Measurements from ENCODE around the gene MAP4K3.
A peak's percentile ranks its signal among the peaks of the same experiment; 100 is the strongest.
"Not testable (repeated sequence)": the region's sequence is repeated elsewhere in the genome, so short reads cannot be mapped to it uniquely, and the experiment has no call there.

The MAP4K3 gene

DNA sequence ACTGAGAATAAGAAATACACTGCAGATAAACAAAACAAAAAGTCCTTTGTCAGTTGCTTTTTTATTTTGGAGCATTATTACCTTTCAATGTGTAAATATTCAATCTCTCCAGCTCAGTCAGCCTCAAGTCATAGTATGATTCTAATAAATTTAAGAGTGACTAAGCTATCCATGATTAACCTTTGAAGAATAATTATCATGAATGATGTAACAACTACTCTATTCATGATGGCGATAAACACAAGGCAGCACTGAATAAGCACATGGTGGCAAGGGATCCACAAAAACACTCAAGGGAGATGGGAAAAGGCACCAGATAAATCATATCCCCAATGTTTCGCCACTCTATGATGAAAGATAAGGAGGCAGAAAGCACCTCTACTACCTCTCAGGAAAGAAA is 67.0 kb downstream of the MAP4K3 start:
- no peak for DNase-seq

DNA sequence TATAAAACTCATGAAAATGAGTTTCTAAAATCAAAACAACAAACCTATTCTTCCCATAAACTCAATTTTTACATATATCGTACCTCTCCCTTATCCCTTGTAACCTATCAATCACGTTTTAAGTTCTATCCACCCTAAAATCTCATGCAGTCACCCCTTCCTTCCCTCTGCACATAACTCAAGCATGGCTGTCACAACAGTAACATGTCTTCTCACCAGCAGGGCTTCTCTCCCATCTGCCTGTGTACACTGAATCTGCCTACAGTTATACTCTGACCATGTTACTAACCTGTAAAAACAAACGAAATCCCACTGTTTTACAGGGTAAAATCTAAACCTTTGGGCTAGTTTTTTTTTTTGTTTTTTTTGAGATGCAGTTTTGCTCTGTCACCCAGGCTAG is 68.2 kb downstream of the MAP4K3 start:
- no peak for DNase-seq

DNA sequence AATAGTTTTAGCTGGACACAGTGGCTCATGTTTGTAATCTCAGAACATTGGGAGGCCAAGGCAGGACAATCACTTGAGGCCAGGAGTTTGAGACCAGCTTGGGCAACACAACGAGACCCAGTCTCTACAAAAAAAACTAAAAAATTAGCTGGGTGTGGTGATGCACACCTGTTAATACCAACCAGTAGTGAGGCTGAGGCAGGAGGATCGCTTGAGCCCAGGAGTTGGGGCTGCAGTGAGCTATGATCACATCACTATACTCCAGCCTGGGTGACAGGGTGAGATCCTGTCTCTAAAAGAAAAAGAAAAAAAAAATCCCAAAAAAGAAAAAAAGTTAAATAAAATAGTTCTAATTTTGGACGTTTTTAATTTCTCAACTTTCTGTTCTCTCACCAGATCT is 68.7 kb downstream of the MAP4K3 start:
- DNase-seq = no peak

DNA sequence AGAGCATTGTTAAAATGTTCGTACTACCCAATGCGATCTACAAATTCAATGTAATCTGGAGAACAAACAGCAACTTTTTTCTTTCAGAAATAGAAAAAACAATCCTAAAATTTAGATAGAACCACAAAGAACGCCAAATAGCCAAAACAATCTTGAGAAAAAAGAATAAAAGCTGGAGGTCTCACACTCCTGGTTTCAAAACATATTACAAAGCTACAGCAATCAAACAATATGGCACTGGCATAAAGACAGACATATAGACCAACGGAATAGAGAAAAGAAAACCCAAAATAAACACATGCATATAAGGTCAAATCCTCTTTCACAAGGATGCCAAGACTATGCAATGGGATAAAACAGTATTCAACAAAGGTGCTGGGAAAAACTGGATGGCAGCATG is 74.5 kb downstream of the MAP4K3 start:
- DNase-seq = no peak

DNA sequence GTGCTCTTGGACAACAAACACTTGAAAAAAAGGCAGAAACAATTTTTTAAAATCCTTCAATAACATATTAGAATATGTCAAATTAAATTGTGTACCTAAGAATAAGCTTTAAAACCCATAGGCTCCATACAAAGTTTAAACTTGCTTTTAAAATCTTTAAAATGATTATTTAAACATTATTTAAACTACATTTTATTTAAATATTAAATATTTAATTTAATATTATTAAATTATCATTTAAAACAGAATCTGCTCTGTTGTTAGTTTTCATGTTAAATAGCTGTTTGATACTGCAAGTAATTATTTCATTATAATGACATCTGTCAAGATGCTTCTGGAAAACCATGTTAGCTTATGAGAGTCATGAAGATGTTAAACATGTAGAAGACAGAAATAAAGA is 75.6 kb downstream of the MAP4K3 start:
- no peak for DNase-seq

DNA sequence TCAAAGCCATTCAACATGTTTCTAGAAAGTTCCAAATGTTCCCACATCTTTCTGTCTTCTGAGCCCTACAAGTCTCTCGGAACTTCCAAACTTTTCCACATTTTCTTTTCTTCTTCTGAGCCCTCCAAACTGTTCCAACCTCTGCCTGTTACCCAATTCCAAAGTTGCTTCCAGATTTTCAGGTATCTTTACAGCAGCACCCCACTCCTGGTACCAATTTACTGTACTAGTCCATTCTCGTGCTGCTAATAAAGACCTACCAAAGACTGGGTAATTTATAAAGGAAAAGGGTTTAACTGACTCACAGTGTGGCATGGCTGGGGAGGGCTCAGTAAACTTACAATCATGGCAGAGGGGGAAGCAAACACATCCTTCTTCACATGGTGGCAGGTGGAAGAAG is 76.7 kb downstream of the MAP4K3 start:
- not testable (repeated sequence) for DNase-seq

DNA sequence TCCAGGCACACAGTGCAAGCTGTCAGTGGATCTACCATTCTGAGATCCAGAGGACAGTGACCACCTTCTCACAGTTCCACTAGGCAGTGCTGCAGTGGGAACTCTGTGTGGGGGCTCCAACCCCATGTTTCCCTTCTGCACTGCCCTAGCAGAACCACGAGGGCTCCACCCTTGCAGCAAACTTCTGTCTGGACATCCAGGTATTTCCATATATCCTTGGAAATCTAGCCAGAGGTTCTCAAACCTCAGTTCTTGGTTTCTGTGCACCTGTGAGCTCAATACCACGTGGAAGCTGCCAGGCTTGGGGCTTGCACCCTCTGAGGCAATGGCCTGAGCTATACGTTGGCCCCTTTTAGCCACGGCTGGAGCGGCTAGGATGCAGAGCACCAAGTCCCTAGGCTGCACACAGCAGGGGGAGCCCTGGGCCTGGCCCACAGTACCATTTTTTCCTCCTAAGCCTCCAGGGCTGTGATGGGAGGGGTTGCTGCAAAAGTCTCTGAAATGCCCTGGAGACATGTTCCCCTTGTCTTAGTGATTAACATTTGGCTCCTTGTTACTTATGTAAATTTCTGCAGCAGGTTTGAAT is 77.5 kb downstream of the MAP4K3 start:
- no peak for DNase-seq

DNA sequence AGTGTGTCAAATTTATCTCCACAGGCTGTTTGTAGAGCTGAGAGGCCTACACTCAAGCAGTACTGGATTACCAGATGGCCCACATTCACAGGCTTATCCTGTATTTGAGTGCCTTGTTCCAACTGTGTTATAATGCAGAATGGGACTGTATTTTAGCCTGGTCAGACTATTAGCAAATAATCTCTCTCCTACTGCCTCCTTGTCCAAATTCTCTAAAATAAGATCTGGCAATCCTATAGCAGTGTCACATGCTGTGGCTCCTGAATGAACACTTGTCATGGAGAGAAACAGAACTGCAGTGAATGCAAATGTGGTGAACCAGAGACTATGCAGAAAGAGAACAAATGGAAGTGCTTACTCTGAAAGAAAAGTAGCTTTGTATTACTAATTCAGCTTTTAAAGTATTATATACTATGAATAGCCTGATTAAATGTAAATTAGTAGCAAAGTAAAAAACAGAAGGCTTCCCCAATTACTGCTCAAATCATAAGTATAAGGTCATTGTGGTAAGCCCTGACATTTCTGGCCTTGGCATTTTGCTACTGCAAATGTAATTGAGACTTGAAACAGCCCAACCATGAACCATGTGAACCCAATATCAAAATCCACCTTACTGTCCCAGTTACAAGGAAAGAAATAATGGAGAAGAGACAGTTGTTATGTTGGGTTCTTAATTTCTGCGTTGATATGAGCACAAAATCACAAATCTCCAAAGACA is 80.0 kb downstream of the MAP4K3 start:
- DNase-seq = peak in 4 of 14 donors; percentile 2 to 57 (median 10)

DNA sequence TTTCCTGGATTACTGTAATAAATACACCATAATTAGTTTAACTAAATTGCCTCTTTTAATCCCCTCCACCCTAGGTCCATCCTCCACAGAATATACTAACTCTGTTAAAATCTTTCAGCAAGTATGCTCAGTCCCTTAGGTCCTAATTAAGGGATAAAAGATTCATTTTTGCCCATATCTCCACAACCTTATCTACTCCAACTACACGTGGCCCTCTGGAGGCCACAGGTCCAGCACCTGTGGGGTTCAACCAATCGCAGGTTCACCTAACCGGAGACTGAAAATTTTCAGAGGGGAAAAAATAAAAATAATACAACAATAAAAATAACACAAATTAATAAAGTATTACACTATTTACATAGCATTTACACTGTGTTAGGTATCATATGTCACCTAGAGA is 86.4 kb downstream of the MAP4K3 start:
- no peak for DNase-seq

DNA sequence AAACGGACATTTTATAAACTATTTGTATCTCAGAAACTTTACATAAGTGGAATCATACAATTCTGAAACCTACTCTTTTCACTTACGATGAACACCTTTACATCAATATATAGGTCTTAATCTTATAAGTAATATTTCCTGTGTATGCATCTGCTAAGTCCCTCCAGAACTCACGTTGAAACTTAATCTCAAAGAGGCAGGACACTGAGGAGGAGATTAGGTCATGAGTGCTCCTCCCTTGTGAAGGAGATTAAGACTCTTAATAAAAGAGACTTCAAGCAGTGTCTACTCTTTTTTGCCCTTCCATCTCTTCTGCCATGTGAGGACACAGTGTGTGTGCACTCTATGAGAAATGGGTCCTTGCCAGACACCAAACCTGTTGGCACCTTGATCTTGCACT is 98.6 kb downstream of the MAP4K3 start:
- DNase-seq = no peak

DNA sequence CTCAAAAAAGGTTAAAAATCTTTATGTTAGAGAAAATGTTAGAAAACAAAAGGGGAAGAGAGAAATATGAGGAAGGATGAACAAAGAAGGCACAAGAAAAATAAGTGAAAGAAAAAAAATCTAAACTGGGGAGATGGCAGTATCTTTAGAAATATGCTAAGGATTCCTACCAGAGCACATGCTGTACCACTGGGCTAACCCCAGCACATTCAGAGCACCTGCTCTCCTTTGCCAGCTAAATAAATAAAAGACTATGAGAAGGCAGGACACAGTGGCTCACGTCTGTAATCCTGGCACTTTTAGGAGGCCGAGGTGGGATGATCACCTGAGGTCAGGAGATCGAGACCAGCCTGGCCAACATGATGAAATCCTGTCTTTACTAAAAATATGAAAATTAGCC is 101.2 kb downstream of the MAP4K3 start:
- DNase-seq = no peak

DNA sequence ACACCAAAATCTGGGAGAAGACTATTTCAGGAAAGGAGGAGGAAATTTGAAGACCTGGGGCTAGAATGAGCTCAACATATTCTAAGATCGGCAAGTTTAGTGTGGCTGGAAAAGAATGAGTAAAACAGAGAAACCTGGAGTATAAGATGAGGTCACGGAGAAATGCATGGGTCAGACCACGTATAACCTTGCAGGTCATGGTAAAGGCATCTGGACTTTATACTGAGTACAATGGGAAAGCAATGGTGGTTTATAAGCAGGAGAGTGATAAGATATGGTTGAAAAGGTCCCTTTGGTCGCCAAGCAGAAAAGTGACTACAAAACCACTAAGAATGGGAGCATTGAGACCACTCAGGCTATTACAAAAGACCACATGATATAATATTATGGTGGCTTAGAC is 102.1 kb downstream of the MAP4K3 start:
- no peak for DNase-seq

DNA sequence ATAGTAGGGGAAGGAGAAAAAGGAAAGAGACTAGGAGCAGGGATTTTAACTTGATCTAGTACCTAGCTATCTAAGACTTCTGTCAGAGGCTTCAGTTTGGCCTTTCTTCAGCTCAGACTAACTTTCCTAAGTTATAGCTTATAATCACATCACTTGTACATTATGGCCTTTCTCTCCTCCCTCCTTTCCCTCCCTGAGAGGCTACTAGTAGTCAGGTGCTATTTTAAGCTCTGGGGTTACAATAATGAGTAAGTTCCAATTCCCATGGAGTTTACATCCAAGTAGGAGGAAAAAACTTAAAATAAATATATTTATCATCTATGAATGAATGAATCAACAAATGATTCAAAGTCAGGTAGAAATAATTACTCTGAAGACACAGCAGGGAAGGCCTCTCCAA is 102.6 kb downstream of the MAP4K3 start:
- DNase-seq = no peak

DNA sequence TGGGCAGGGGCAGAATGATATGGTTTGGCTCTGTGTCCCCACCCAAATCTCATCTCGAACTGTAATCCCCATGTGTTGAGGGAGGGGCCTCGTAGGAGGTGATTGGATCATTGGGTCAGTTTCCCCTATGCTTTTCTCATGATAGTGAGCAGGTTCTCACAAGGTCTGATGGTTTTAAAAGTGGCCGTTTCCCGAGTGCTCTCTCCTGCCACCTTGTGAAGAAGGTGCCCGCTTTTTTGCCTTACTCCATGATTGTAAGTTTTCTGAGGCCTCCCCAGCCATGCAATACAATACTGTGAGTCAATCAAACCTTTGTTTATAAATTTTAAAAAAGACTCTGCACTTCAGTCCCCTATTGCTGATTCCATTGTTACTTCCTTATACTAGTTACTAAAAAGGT is 110.4 kb downstream of the MAP4K3 start:
- no peak for DNase-seq

DNA sequence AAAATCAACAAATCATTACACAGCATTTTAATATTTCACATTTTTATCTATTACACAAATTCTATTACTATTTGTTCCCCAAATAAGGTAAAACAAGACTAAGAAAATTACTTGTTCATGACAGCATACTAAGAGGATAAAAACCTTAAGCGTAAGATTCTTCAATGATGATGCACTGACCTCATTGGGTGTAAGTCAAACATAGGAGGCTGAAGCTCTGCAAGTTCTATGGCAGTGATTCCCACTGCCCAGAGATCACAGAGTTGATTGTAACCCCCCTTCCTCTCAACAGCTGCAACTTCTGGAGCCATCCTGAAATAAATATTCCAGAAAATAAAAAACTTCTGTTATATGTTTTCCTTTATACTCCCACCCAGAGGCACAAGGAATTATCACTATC is 111.1 kb downstream of the MAP4K3 start:
- DNase-seq = no peak

DNA sequence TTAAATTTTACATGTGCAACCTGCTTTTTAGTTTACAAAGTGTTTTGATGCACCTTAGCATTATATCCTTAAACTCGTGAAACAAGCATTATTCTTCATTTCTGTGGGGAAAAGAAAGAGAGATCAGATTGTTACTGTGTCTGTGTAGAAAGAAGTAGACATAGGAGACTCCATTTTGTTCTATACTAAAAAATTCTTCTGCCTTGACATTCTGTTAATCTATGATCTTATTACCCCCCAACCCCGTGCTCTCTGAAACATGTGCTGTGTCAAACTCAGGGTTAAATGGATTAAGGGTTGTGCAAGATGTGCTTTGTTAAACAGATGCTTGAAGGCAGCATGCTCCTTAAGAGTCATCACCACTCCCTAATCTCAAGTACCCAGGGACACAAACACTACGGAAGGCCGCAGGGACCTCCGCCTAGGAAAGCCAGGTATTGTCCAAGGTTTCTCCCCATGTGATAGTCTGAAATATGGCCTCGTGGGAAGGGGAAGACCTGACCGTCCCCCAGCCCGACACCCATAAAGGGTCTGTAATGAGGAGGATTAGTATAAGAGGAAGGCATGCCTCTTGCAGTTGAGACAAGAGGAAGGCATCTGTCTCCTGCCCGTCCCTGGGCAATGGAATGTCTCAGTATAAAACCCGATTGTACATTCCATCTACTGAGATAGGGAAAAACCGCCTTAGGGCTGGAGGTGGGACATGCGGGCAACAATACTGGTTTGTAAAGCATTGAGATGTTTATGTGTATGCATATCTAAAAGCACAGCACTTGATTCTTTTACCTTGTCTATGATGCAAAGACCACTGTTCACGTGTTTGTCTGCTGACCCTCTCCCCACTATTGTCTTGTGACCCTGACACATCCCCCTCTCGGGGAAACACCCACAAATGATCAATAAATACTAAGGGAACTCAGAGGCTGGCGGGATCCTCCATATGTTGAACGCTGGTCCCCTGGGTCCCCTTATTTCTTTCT is 115.7 kb downstream of the MAP4K3 start:
- DNase-seq = not testable (repeated sequence)

DNA sequence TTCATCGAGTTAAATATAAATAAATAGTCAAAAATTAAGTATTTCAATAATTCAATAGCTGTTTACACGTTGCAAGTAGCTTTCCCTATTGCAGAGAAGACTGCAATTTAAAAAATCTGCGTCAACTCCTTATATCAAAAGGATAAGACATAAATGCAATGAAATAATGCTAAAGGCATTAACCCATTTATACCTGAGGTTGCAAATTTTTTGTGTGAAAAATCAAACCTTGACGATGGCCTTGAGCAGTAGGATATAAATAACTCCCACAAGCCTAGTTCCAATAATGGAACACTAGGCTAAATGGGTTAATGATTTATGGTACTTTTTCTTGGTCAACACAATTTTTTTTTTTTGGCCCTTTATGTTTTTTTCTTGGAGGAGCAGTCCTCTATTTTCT is 116.9 kb downstream of the MAP4K3 start:
- no peak for DNase-seq

DNA sequence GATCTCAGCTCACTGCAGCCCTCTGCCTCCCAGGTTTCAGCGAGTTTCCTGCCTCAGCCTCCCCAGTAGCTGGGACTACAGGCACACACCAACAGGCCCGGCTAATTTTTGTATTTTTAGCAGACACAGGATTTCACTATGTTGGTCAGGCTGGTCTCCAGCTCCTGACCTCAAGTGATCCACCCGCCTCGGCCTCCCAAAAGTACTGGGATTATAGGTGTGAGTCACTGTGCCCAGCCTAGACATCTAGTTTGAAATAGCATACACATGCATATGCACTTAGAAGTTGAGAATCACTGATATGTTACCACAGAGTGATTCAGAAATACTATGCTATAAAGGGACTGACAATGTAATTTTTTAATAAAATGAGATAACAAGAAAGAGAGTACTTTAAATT is 123.5 kb downstream of the MAP4K3 start:
- no peak for DNase-seq

DNA sequence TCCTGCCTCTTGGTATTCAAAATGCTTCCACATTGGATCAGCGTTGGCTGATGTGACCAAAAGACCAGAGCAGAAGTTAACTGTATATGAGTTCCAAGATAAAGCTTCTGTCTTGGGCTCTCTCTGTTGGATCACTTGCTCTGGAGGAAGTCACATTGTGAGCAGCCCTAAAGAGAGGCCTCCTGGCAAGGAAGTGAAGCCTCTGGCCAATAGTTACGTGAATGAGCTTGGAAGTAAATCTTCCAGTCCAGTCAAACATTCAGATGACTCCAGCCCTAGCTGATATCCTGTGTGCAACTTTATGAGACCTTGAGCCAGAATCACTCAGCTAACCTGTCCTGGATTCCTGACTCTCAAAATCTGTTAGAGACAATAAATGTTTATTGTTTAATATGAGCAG is 125.6 kb downstream of the MAP4K3 start:
- DNase-seq = no peak

DNA sequence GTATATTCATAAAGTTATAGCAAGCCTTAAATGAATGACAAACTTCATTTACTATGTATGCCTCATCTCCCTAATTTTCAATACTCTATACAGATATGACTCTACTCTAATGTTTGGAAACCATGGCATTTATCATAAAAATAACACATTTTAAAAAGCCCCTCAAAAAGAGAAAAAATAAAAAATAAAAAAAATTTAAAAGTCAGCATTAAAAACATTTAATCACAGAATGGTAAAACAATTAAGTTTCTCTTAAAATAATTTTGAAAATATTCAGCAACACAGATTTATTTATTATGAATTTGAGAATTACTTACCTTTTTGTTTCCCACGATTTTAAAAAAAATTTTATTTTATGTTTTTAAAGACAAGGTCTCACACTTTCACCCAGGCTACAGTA is 128.3 kb downstream of the MAP4K3 start:
- DNase-seq = no peak

DNA sequence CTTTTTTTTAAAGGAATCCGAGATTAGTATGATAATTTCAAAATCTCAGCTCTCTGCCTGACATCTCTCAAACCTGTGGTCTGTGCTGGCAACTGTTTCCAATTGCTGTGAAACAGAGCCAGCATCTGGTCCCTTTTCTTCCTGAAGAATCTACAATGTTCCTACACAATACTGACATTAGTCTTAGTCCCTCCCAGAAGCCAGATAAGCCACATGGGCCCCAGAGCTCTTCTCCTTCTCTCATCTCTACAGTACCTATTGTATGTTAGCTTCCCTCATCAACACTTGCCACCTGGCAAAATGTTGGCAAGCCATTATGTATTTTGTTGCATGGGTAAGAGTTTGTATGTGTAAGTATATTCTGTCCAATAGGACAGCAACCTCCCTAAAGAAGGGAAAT is 130.5 kb downstream of the MAP4K3 start:
- DNase-seq = peak in 1 of 14 donors; percentile 12

DNA sequence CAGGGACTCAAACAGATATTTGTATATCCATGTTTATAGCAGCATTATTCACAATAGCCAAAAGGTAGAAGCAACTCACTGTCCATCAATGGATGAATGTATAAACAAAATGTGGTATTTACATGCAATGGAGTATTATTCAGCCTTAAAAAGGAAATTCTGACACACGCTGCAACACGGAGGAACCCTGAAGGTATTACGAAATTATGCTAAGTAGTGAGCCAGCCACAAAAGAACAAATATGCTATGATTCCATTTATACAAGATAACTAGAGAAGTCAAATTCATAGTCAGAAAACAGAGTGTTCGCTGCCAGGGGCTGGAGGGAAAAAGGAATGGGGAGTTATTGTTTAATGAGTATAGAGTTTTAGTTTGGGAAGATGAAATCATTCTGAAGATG is 132.4 kb downstream of the MAP4K3 start:
- no peak for DNase-seq

DNA sequence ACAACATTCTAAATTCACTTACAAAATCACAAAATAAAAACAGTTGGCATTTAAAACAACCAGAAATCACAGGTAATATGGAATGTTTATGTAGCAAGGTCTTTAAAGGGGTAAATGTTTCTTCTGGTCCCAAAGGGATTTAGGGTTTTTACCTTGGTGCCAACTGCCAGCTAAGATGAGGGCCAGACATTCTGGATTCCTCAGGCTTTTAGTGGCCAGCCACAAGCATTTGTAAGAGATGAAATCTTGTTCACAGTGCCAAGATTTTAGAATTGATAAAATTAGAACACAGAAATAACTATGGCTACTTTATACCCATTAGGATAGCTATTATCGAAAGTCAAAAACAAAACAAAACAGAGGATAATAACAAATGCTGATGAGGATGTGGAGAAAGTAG is 132.9 kb downstream of the MAP4K3 start:
- DNase-seq = no peak

DNA sequence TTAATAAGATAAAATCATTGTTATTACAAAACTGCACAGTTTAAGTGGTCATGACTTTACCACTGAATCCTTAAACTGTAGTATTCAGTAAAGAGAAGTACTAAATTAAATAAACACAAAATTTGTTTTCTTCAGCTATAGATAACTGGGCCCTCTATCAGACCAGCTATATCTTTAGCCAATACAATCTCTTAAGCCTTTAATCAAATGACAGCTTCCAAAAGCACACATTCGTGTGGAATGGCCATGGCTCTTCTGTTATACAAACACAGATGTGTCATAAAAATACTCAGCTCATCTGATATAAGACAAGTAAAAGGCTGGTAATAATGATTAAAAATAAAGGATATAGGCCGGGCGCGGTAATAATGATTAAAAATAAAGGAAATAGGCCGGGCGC is 135.7 kb downstream of the MAP4K3 start:
- DNase-seq = no peak

Measured in C1 segment of cervical spinal cord (tissue), 14 donors.